ENCODE data around the gene TTC39B.

DNA sequence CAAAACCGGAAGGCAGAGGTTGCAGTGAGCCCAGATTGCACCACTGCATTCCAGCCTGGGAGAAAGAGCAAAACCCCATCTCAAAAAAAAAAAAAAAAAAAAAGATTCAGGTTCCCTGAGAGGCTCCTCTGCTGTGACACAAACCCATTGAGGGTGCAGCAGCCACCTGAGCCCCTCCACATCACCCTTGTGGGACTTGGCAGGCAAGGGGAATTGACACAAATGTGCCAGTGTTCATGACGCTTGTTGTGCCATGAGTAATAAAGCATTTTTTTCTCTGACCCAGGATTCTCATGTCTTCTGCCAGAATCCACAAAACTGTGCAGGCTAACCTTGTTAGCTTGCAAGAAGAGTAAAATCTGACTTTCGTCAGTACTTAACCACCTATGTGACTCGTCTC, 149.6 kb downstream of the TTC39B start:
- no peak for TF ChIP-seq POLR2A (IDR thresholded peaks at IDR 0.05)
- TF ChIP-seq, protein P1, sequence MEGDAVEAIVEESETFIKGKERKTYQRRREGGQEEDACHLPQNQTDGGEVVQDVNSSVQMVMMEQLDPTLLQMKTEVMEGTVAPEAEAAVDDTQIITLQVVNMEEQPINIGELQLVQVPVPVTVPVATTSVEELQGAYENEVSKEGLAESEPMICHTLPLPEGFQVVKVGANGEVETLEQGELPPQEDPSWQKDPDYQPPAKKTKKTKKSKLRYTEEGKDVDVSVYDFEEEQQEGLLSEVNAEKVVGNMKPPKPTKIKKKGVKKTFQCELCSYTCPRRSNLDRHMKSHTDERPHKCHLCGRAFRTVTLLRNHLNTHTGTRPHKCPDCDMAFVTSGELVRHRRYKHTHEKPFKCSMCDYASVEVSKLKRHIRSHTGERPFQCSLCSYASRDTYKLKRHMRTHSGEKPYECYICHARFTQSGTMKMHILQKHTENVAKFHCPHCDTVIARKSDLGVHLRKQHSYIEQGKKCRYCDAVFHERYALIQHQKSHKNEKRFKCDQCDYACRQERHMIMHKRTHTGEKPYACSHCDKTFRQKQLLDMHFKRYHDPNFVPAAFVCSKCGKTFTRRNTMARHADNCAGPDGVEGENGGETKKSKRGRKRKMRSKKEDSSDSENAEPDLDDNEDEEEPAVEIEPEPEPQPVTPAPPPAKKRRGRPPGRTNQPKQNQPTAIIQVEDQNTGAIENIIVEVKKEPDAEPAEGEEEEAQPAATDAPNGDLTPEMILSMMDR (IDR thresholded peaks at IDR 0.05): no peak

All from transverse colon (tissue), 3 donors.